Measurements from ENCODE around the gene HMGA1.
"Not testable (repeated sequence)": the region's sequence is repeated elsewhere in the genome, so short reads cannot be mapped to it uniquely, and the experiment has no call there.

The HMGA1 gene

GRCh38 chr6:34259529-34260069 is 22.9 kb downstream of the HMGA1 start:
- in situ Hi-C loops (cut with MboI; ENCODE audit: low pct_unique_long_range_greater_than_20kb, low sequenced_read_pairs, unreplicated experiment): loop anchor here (10.0 kb wide), 1 partner anchor 155 kb away; no protein-coding TSS in a partner anchor
- DNase-seq (ENCODE audit: low spot score): no peak
- TF ChIP-seq CTCF (IDR thresholded peaks at IDR 0.05; ENCODE audit: extremely low read depth, insufficient read depth, missing control alignments): no peak

- TF ChIP-seq CTCF (IDR thresholded peaks at IDR 0.05; ENCODE audit: extremely low read depth, insufficient read depth, missing control alignments): no peak
- in situ Hi-C loops (cut with MboI; ENCODE audit: low pct_unique_long_range_greater_than_20kb, low sequenced_read_pairs, unreplicated experiment): no loop called here
- DNase-seq (ENCODE audit: low spot score): no peak
These were observed 24.0 kb downstream of the HMGA1 start for GRCh38 chr6:34260576-34261267.

GRCh38 chr6:34263484-34263883 is 26.8 kb downstream of the HMGA1 start:
- DNase-seq (ENCODE audit: low spot score); in situ Hi-C loops (cut with MboI; ENCODE audit: low pct_unique_long_range_greater_than_20kb, low sequenced_read_pairs, unreplicated experiment): not testable (repeated sequence)

GRCh38 chr6:34267746-34268145 is 31.1 kb downstream of the HMGA1 start:
- in situ Hi-C loops (cut with MboI; ENCODE audit: low pct_unique_long_range_greater_than_20kb, low sequenced_read_pairs, unreplicated experiment): no loop called here
- TF ChIP-seq CTCF (IDR thresholded peaks at IDR 0.05; ENCODE audit: extremely low read depth, insufficient read depth, missing control alignments): no peak
- DNase-seq (ENCODE audit: low spot score): no peak

- DNase-seq (ENCODE audit: low spot score); in situ Hi-C loops (cut with MboI; ENCODE audit: low pct_unique_long_range_greater_than_20kb, low sequenced_read_pairs, unreplicated experiment): not testable (repeated sequence)
These were observed 32.5 kb downstream of the HMGA1 start for GRCh38 chr6:34269132-34269531.

GRCh38 chr6:34269658-34270341 is 33.1 kb downstream of the HMGA1 start:
- in situ Hi-C loops (cut with MboI; ENCODE audit: low pct_unique_long_range_greater_than_20kb, low sequenced_read_pairs, unreplicated experiment); DNase-seq (ENCODE audit: low spot score): not testable (repeated sequence)

GRCh38 chr6:34272013-34272926 is 35.6 kb downstream of the HMGA1 start:
- no peak for TF ChIP-seq CTCF (IDR thresholded peaks at IDR 0.05; ENCODE audit: extremely low read depth, insufficient read depth, missing control alignments)
- no peak for DNase-seq (ENCODE audit: low spot score)
- in situ Hi-C loops (cut with MboI; ENCODE audit: low pct_unique_long_range_greater_than_20kb, low sequenced_read_pairs, unreplicated experiment): no loop called here

Data from GM13977 (cell line).